SK-N-MC (cell line): ENCODE data around the gene ZNF628.

Experiments
- DNase-seq: peaks from one replicate; pipeline ENCODE4 v3.0.0-alpha.2; 2011; ENCODE audit warnings: low read depth, low spot score
- H3K27ac ChIP-seq: fragments of 200-600 bp; sonication (generic); 2 replicates; pipeline ENCODE4 v1.5.1; 2016; ENCODE audit warnings: mixed run types
- H3K36me3 ChIP-seq: fragments of 200-600 bp; sonication (generic); 2 replicates; pipeline ENCODE4 v1.6.1; 2017; ENCODE audit warnings: antibody characterized with exemption, low read length, mixed read lengths; ENCODE audit not compliant: insufficient read depth
- H3K4me3 ChIP-seq: fragments of 200-600 bp; sonication (generic); 2 replicates; pipeline ENCODE4 v1.5.1; 2016
- H3K9ac ChIP-seq: fragments of 200-600 bp; sonication (generic); 2 replicates; pipeline ENCODE4 v1.8.0; 2017; ENCODE audit warnings: mixed run types, mixed read lengths; ENCODE audit not compliant: insufficient read length
- H3K9me3 ChIP-seq: fragments of 200-600 bp; sonication (generic); 2 replicates; pipeline ENCODE4 v1.6.1; 2017; ENCODE audit warnings: low read depth, mild to moderate bottlenecking, antibody characterized with exemption, low read length, moderate library complexity, mixed read lengths
- EZH2 ChIP-seq: fragments of 200-600 bp; sonication (generic); IDR thresholded peaks from one replicate; pipeline ENCODE4 v1.6.1; 2017; ENCODE audit warnings: antibody characterized with exemption
- FOXP2 ChIP-seq: optimal IDR thresholded peaks from 2 replicates; pipeline ENCODE3; 2011; ENCODE audit warnings: mild to moderate bottlenecking, moderate library complexity; ENCODE audit not compliant: insufficient read depth; ENCODE audit errors: extremely low read length, control extremely low read depth
- POLR2AphosphoS5 ChIP-seq: IDR thresholded peaks from 2 replicates; pipeline ENCODE4 v1.6.1; 2012; ENCODE audit warnings: mild to moderate bottlenecking, low read depth, low read length, borderline replicate concordance

Gene ZNF628

DNA sequence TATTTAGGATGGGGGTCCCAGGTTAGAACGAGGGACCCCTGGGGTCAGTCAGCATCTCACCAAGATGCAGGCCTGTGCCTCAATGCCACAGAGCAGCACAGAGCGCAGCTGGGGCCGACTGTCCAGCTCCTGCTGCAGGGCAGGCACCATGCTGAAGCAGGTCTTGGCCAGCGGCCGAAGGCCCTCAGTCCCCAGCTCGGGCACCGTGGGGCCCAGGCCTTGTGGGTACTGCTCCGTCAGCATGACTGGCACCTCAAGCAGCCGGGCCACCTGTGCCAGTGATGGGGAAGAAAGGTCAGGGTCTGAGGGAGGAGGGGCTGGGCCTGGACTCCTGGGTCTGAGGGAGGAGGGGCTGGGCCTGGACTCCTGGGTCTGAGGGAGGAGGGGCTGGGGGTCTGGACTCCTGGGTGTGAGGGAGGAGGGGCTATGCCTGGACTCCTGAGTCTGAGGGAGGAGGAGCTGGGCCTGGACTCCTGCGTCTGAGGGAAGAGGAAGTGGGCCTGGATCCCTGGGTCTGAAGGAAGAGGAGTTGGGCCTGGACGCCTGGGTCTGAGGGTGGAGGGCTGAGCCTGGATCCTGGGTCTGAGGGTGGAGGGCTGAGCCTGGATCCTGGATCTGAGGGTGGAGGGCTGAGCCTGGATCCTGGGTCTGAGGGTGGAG, 20.7 kb upstream of the ZNF628 start:
- H3K27ac ChIP-seq = no peak overlapping the region
- no peak overlapping the region for H3K4me3 ChIP-seq
- DNase-seq = no peak
- H3K9me3 ChIP-seq = no peaks in the 10 kb centered on the region
- no peak overlapping the region for H3K9ac ChIP-seq
- H3K36me3 ChIP-seq = no peaks in the 10 kb centered on the region
- TF ChIP-seq EZH2 = no peak
- no peak for TF ChIP-seq POLR2AphosphoS5
- no peak for TF ChIP-seq FOXP2

DNA sequence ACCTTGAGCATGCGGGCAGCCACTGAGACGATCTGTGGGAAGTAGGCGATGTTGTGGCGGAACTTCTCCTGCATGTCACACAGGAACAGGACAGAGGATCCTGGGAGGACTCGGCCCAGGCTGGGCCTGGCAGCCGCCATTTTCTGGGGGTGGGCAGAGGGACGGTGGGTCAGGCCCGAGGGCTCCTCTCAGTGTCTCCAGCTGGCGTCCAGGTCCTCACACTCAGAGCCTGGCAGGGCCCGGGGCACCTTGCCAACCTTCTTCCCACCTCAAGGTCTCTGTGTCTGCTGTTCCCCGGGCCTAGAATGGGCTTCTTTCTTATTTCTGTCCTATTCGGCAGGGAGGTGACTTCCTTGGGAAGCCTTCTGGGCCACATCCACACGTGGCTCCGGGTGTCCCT, 20.1 kb upstream of the ZNF628 start:
- H3K27ac ChIP-seq = no peak overlapping the region
- H3K36me3 ChIP-seq = no peaks in the 10 kb centered on the region
- no peak overlapping the region for H3K4me3 ChIP-seq
- H3K9me3 ChIP-seq = no peaks in the 10 kb centered on the region
- TF ChIP-seq POLR2AphosphoS5 (no peak), FOXP2 (no peak), EZH2 (no peak)
- DNase-seq = no peak
- no peak overlapping the region for H3K9ac ChIP-seq

DNA sequence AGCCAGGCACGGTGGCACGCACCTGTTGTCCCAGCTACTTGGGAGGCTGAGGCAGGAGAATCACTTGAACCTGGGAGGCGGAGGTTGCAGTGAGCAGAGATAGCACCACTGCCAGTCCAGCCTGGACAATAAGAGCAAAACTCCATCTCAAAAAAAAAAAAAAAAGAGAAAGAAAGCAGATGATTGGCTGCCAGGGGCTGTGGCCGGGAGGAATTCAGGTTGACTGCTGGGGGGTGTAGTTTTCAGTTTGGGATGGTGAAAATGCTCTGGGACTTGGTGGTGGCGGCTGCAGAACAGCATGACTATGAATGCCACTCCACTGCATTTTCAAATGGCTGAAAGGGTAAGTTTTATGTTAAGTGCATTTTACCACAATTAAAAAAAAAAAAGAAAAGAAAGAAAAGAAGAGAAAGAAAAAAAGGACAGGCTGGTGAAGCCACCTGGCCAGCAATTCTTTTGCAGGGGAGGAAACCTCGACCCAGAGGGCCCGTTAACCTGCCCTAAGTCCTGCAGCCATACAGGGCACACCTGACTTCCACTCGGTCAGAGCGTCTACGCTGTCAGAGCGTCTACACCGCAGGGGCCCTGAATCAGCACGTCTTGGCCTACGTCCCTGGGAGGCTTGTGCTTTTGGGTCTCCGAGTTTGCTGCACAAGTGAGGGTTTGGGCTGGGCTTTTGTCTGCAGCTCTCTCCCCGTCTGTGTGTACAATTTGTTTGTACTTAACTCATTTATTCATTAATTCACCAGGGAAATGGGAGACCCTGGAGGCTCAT, 18.5 kb upstream of the ZNF628 start:
- no peak for DNase-seq
- TF ChIP-seq POLR2AphosphoS5 = no peak
- TF ChIP-seq EZH2 = no peak
- no peak for TF ChIP-seq FOXP2
- H3K27ac ChIP-seq = peak overlapping the region; percentile 42; the same call in 1 of the 2 replicates
- H3K4me3 ChIP-seq = no peak overlapping the region
- H3K9me3 ChIP-seq = no peaks in the 10 kb centered on the region
- peak overlapping the region; percentile 32 for H3K9ac ChIP-seq
- no peaks in the 10 kb centered on the region for H3K36me3 ChIP-seq

GRCh38 chr19:55459551-55459949, 16.9 kb upstream of the ZNF628 start:
- Histone ChIP-seq H3K9ac (no peak overlapping the region), H3K27ac (0 out of 2 replicates have a peak overlapping the region, but pooled peaks have one; percentile 78)
- no peak for DNase-seq

DNA sequence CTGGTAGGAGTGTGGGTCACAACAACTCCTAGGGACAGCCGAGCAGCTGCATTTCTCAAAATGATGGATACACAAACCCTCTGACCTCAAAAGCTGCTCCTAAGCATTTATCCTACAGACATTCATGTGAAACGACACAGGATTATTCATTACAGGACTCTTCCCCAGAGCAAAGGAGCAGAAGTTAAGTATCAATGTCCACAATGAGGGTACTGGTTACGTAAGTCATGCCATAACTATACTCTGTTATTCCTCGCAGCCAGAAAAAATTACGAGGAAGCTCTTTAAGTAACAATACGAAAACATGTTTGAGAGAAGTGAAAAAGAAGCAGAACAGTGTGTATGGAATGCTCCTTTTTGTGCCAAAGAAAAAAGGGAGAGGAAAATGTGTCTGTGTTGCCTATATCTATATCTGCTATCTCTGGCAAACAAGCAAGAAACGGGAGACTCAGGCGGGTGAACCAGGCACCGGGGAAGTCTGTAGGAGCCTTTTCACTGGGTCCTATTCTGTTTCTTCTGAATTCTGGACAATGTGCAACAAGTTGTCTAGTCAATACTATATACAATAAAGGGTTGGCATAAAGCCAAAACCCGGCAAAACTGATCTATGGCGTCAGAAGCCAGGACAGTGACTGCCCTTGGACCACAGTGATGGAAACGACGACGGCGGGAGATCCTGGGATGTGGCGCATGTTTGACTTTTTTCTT, 16.3 kb upstream of the ZNF628 start:
- Histone ChIP-seq H3K36me3 (no peaks in the 10 kb centered on the region), H3K27ac (peak overlapping the region; percentile 78), H3K9me3 (no peaks in the 10 kb centered on the region), H3K9ac (peak overlapping the region; percentile 32), H3K4me3 (peak overlapping the region; percentile 89)
- no peak for TF ChIP-seq FOXP2
- TF ChIP-seq POLR2AphosphoS5 = no peak
- no peak for TF ChIP-seq EZH2
- DNase-seq = no peak

More at GRCh38 chr19:55459551-55459949, 16.9 kb upstream of the ZNF628 start:
- Histone ChIP-seq H3K9me3 (no peaks in the 10 kb centered on the region), H3K4me3 (no peak overlapping the region), H3K36me3 (no peaks in the 10 kb centered on the region)
- no peak for TF ChIP-seq POLR2AphosphoS5
- no peak for TF ChIP-seq FOXP2
- TF ChIP-seq EZH2 = no peak

- Histone ChIP-seq H3K9ac (peak overlapping the region; percentile 91), H3K4me3 (peak overlapping the region; percentile 89), H3K27ac (peak overlapping the region; percentile 85), H3K36me3 (no peaks in the 10 kb centered on the region), H3K9me3 (no peaks in the 10 kb centered on the region)
- TF ChIP-seq FOXP2 = no peak
- no peak for TF ChIP-seq EZH2
- TF ChIP-seq POLR2AphosphoS5 = no peak
- DNase-seq = no peak
Measured at GRCh38 chr19:55460670-55461258, 15.7 kb upstream of the ZNF628 start.

GRCh38 chr19:55461259-55461973, 15.0 kb upstream of the ZNF628 start, which contains the start of gene ISOC2:
Gene ISOC2, minus strand, starts transcription at chr19:55461642. Its CDS starts 5,156 bp downstream, at chr19:55456486.
- peak within 1 kb of the TSS; percentile 85 for H3K27ac ChIP-seq
- H3K4me3 ChIP-seq = peak within 1 kb of the TSS; percentile 89
- H3K9ac ChIP-seq = peak within 1 kb of the TSS; percentile 91
- TF ChIP-seq POLR2AphosphoS5 (peak; percentile 46; the same call in 1 of the 2 replicates), EZH2 (no peak)
- DNase-seq = peak; percentile 96
- no peaks in the 10 kb centered on the region for H3K9me3 ChIP-seq
- no peaks in the 10 kb centered on the region for H3K36me3 ChIP-seq
